Small intestine (tissue), 7 donors: ENCODE measurements around the gene DOCK8. TPM values are rescaled to one million over a fixed set of nuclear protein-coding genes. Genes with fewer than 3 reads are reported as not detected.

Experiments
- DNase-seq, 2 donors: peaks; one replicate each; pipeline versions ENCODE4 v3.0.0 to v3.0.0-alpha.2; 2013
- FAIRE-seq: peaks from 2 replicates; lab custom pipeline; 2012; peaks lifted over from hg19 to GRCh38; lab: Jason Lieb, UNC
- H3K27ac ChIP-seq, 3 donors: one replicate each; pipeline ENCODE4 v1.5.1; 2013; ENCODE audit warnings: low read length in 2 of 3, mild to moderate bottlenecking in 2 of 3, control low read depth in 1 of 3, inconsistent platforms in 1 of 3, low read depth in 1 of 3, moderate library complexity in 1 of 3
- H3K27me3 ChIP-seq, 3 donors: one replicate each; pipeline ENCODE4 v1.6.1; 2013; ENCODE audit warnings: low read length in 3 of 3, inconsistent platforms in 1 of 3; ENCODE audit not compliant: control insufficient read depth in 3 of 3, insufficient read depth in 3 of 3
- H3K36me3 ChIP-seq, 3 donors: one replicate each; pipeline ENCODE4 v1.6.1; 2013; ENCODE audit warnings: low read length in 3 of 3, inconsistent platforms in 1 of 3, low read depth in 1 of 3, mild to moderate bottlenecking in 1 of 3, moderate library complexity in 1 of 3; ENCODE audit not compliant: control insufficient read depth in 3 of 3, insufficient read depth in 2 of 3
- H3K4me1 ChIP-seq, 3 donors: one replicate each; pipeline ENCODE4 v1.6.1; 2013; ENCODE audit warnings: low read length in 2 of 3, inconsistent platforms in 1 of 3, low read depth in 1 of 3, mild to moderate bottlenecking in 1 of 3, moderate library complexity in 1 of 3; ENCODE audit not compliant: control insufficient read depth in 3 of 3, insufficient read depth in 2 of 3
- H3K4me3 ChIP-seq, 3 donors: one replicate each; pipeline ENCODE4 v1.5.1; 2013; ENCODE audit warnings: low read length in 3 of 3, control low read depth in 1 of 3, inconsistent platforms in 1 of 3, low read depth in 1 of 3, mild to moderate bottlenecking in 1 of 3, moderate library complexity in 1 of 3
- H3K9me3 ChIP-seq, 2 donors: one replicate each; pipeline ENCODE4 v1.6.1; 2013; ENCODE audit warnings: low read depth in 1 of 2, low read length in 1 of 2; ENCODE audit not compliant: control insufficient read depth in 2 of 2, insufficient read depth in 1 of 2
- WGBS, 3 donors: extraction: QIAGEN DNeasy Blood & Tissue Kit; methylation state at CpG; one replicate each; pipeline ENCODE4 v1.1.7; 2013; 5-methylcytosine and 5-hydroxymethylcytosine counted together
- polyA plus RNA-seq, 4 donors: library from polyadenylated mRNA; stranded (reverse) in 3 of 4; unstranded in 1 of 4; fragments of 200-250 nt in 3 of 4; fragments of 120-200 nt in 1 of 4; gene quantifications; one replicate each; pipeline versions ENCODE4 v1.2.1 to v1.2.3, GENCODE V29; 2013
- donor health status: healthy with polysubstance abuse.
- donor health status: control.
- donor health status: control.
- donor health status: Bipolar disorder and iron deficiency.
- donor health status: healthy.

DOCK8 gene
- polyA plus RNA-seq, 4 donors, result 2.2 to 20.8 (median 3.8) TPM

DNA sequence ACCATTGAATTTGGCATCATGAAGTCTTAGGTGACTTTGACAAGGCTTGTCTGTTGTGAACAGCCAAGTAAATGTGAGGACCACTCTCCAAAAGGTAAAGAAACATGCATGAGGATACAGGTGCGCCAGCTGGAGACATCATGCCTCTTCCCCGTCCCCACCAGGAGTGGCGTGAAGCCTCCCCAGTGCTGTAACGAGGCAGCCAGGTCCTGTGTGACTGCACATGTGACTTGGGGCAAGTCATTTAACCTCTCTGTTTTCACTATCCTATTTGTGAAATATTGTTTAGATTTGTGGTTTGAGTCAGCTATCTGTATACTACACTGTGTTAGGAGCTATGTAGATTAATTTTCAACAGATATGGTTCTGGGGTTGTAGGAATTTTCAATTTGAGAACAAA, 65.0 kb downstream of the DOCK8 start:
- H3K27me3 ChIP-seq, result no peaks in the 10 kb centered on the region
- no peak overlapping the region for H3K4me3 ChIP-seq
- H3K4me1 ChIP-seq, result peaks cover 0 to 4% (median 0%) of the 10 kb centered on the region in 3 donors
- FAIRE-seq (no peak), DNase-seq (no peak)
- H3K36me3 ChIP-seq, result no peaks in the 10 kb centered on the region
- H3K27ac ChIP-seq, result peak overlapping the region in 1 of 3 donors; percentile 32
- H3K9me3 ChIP-seq, result no peaks in the 10 kb centered on the region
- 57 to 70% (median 66%) methylated on average over 4 of the region's 4 CpGs for WGBS, 3 donors

GRCh38 chr9:281741-282645, 67.3 kb downstream of the DOCK8 start:
- WGBS, 3 donors, result 9 to 29% (median 21%) methylated on average over 8 of the region's 8 CpGs
- no peaks in the 10 kb centered on the region for H3K9me3 ChIP-seq
- peaks cover 0 to 4% (median 0%) of the 10 kb centered on the region in 3 donors for H3K4me1 ChIP-seq
- H3K27ac ChIP-seq, result peak overlapping the region in 2 of 3 donors; percentile 17 to 57
- no peaks in the 10 kb centered on the region for H3K36me3 ChIP-seq
- H3K4me3 ChIP-seq, result no peak overlapping the region
- no peak for FAIRE-seq
- H3K27me3 ChIP-seq, result no peaks in the 10 kb centered on the region
- peak; percentile 28 to 67 for DNase-seq

- Histone ChIP-seq H3K4me1 (no peaks in the 10 kb centered on the region), H3K36me3 (no peaks in the 10 kb centered on the region), H3K27me3 (no peaks in the 10 kb centered on the region), H3K27ac (no peak overlapping the region), H3K9me3 (no peaks in the 10 kb centered on the region), H3K4me3 (no peak overlapping the region)
- no peak for DNase-seq
- 72 to 80% (median 75%) methylated on average over 12 of the region's 12 CpGs for WGBS, 3 donors
- FAIRE-seq, result no peak
Observed at GRCh38 chr9:286071-286740, 71.5 kb downstream of the DOCK8 start.

GRCh38 chr9:289121-289520, 74.5 kb downstream of the DOCK8 start:
- no peak for FAIRE-seq
- H3K4me3 ChIP-seq, result no peak overlapping the region
- H3K27ac ChIP-seq, result no peak overlapping the region
- DNase-seq, result no peak
- no peaks in the 10 kb centered on the region for H3K36me3 ChIP-seq
- H3K4me1 ChIP-seq, result no peaks in the 10 kb centered on the region
- no peaks in the 10 kb centered on the region for H3K9me3 ChIP-seq
- no peaks in the 10 kb centered on the region for H3K27me3 ChIP-seq
- 53 to 68% (median 63%) methylated on average over 4 of the region's 4 CpGs for WGBS, 3 donors

GRCh38 chr9:292915-293314, 78.2 kb downstream of the DOCK8 start:
- H3K9me3 ChIP-seq, result no peaks in the 10 kb centered on the region
- no peak for DNase-seq
- no peak for FAIRE-seq
- whole genome bisulfite sequencing, 3 donors, result 50 to 68% (median 60%) methylated on average over 1 of the region's 1 CpG
- no peaks in the 10 kb centered on the region for H3K36me3 ChIP-seq
- H3K4me3 ChIP-seq, result no peak overlapping the region
- H3K27ac ChIP-seq, result no peak overlapping the region
- H3K27me3 ChIP-seq, result no peaks in the 10 kb centered on the region
- no peaks in the 10 kb centered on the region for H3K4me1 ChIP-seq

DNA sequence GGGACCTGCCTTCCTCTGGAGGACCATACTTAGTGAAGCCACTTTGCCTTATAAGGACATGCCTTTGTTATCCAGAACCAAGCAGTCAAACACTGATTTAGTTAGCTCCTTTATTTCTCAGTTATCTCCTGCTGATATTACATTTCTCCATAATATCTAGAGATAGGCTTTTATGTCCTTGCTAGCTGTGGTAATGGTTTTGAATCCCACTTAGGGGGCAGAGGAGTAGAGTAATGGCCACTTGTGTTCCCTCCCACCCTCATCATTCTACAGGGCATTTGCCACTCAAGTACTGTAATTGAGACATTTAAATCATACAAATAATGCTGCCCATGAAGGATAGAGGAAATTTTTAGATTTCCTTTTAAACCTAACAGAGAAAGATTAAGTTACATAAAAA, 80.9 kb downstream of the DOCK8 start:
- FAIRE-seq (no peak), DNase-seq (no peak)
- Histone ChIP-seq H3K27me3 (no peaks in the 10 kb centered on the region), H3K27ac (no peak overlapping the region), H3K36me3 (no peaks in the 10 kb centered on the region), H3K4me3 (no peak overlapping the region), H3K4me1 (no peaks in the 10 kb centered on the region), H3K9me3 (no peaks in the 10 kb centered on the region)

GRCh38 chr9:296411-296810, 81.7 kb downstream of the DOCK8 start:
- DNase-seq (no peak), FAIRE-seq (no peak)
- Histone ChIP-seq H3K27me3 (no peaks in the 10 kb centered on the region), H3K4me3 (no peak overlapping the region), H3K9me3 (no peaks in the 10 kb centered on the region), H3K27ac (no peak overlapping the region), H3K4me1 (no peaks in the 10 kb centered on the region), H3K36me3 (no peaks in the 10 kb centered on the region)
- WGBS, 3 donors, result 79 to 86% (median 85%) methylated on average over 3 of the region's 3 CpGs

- DNase-seq, result peak; percentile 13 to 45
- H3K4me1 ChIP-seq, result no peaks in the 10 kb centered on the region
- H3K9me3 ChIP-seq, result no peaks in the 10 kb centered on the region
- H3K27ac ChIP-seq, result no peak overlapping the region
- no peak for FAIRE-seq
- WGBS, 3 donors, result 38 to 42% (median 39%) methylated on average over 6 of the region's 6 CpGs
- H3K27me3 ChIP-seq, result no peaks in the 10 kb centered on the region
- H3K4me3 ChIP-seq, result no peak overlapping the region
- no peaks in the 10 kb centered on the region for H3K36me3 ChIP-seq
Observed at GRCh38 chr9:297104-297972, 82.7 kb downstream of the DOCK8 start.
